K562 (cell line): ENCODE results near the gene NEDD4L. TPM values are rescaled to one million over a fixed set of nuclear protein-coding genes. Genes with fewer than 3 reads are reported as not detected.

ENCODE experiments used
- BRD4 ChIP-seq: fragments of 200-600 bp; sonication (generic); IDR thresholded peaks from 2 replicates; pipeline ENCODE4 v1.6.1; 2017; ENCODE audit warnings: inconsistent platforms
- CBFA2T2 ChIP-seq: fragments of 450-650 bp; conservative IDR thresholded peaks from 2 replicates; pipeline ENCODE4 v1.6.1; 2017; ENCODE audit warnings: mild to moderate bottlenecking
- FOXA3 ChIP-seq, 2 experiments: fragments of 450-650 bp in 1 of 2; sonication (generic) in 1 of 2; formaldehyde crosslinking; IDR thresholded peaks in 1 of 2; conservative IDR thresholded peaks in 1 of 2; 2 replicates each; pipeline versions ENCODE4 v1.4.0 to v1.8.0; 2020 to 2022; ENCODE audit warnings: mild to moderate bottlenecking in 2 of 2, missing genetic modification reagents in 1 of 2
- FOXJ2 ChIP-seq: fragments of 200-800 bp; sonication (Bioruptor generic); IDR thresholded peaks from 2 replicates; pipeline ENCODE4 v1.6.1; 2016; ENCODE audit warnings: missing genetic modification characterization, missing compliant biosample characterization
- HEY1 ChIP-seq: fragments of 250-450 bp; sonication (Bioruptor Pico); IDR thresholded peaks from 2 replicates; pipeline ENCODE4 v1.5.0; 2020; ENCODE audit warnings: mild to moderate bottlenecking, moderate library complexity, borderline replicate concordance
- HMBOX1 ChIP-seq: sonication (generic); IDR thresholded peaks from 2 replicates; pipeline ENCODE4 v1.6.1; 2016
- IRF9 ChIP-seq: fragments of 450-650 bp; IDR thresholded peaks from 2 replicates; pipeline ENCODE4 v1.6.1; 2016; ENCODE audit warnings: missing biosample characterization, missing genetic modification characterization
- KDM4B ChIP-seq, 2 experiments: fragments of 450-650 bp in 1 of 2; sonication (generic) in 1 of 2; IDR thresholded peaks; 2 replicates each; pipeline ENCODE4 v1.6.1; 2016 to 2017; ENCODE audit warnings: borderline replicate concordance in 2 of 2, antibody characterized with exemption in 1 of 2, low read depth in 1 of 2, mild to moderate bottlenecking in 1 of 2
- MTF1 ChIP-seq: fragments of 250-450 bp; sonication (Bioruptor Pico); IDR thresholded peaks from 2 replicates; pipeline ENCODE4 v1.9.0; 2021; ENCODE audit warnings: moderate library complexity, mild to moderate bottlenecking, inconsistent platforms, borderline replicate concordance
- NCOA2 ChIP-seq, 2 experiments: fragments of 450-650 bp; IDR thresholded peaks; 2 replicates each; pipeline ENCODE4 v1.6.1; 2018; ENCODE audit warnings: mild to moderate bottlenecking in 2 of 2, moderate library complexity in 1 of 2; ENCODE audit not compliant: partially characterized antibody in 2 of 2
- NCOR1 ChIP-seq: fragments of 450-650 bp; IDR thresholded peaks from 2 replicates; pipeline ENCODE4 v1.6.1; 2016; ENCODE audit warnings: mild to moderate bottlenecking, moderate library complexity
- NR2C2 ChIP-seq, 2 experiments: fragments of 200-800 bp in 1 of 2; sonication (Bioruptor generic) in 1 of 2; sonication (generic) in 1 of 2; formaldehyde crosslinking in 1 of 2; IDR thresholded peaks; 2 replicates each; pipeline versions ENCODE4 v1.6.1 to v1.8.0; 2016 to 2022; ENCODE audit warnings: mild to moderate bottlenecking in 1 of 2, missing compliant biosample characterization in 1 of 2, missing genetic modification characterization in 1 of 2, missing genetic modification reagents in 1 of 2
- NR4A1 ChIP-seq, 2 experiments: fragments of 250-450 bp in 1 of 2; fragments of 450-650 bp in 1 of 2; sonication (Bioruptor Pico) in 1 of 2; IDR thresholded peaks; 2 replicates each; pipeline versions ENCODE4 v1.4.0 to v1.6.1; 2016 to 2020; ENCODE audit warnings: mild to moderate bottlenecking in 2 of 2, missing compliant biosample characterization in 1 of 2, missing genetic modification characterization in 1 of 2, moderate library complexity in 1 of 2
- OTX1 ChIP-seq: fragments of 450-650 bp; formaldehyde crosslinking; IDR thresholded peaks from 2 replicates; pipeline ENCODE4 v1.4.0; 2022; ENCODE audit warnings: mild to moderate bottlenecking
- POLR2AphosphoS5 ChIP-seq: IDR thresholded peaks from 2 replicates; pipeline ENCODE4 v1.6.1; 2011; ENCODE audit warnings: mild to moderate bottlenecking, low read depth, low read length, moderate library complexity; ENCODE audit not compliant: control insufficient read depth, insufficient read depth
- RBM25 ChIP-seq: fragments of 200-400 bp; formaldehyde crosslinking; IDR thresholded peaks from 2 replicates; pipeline ENCODE4 v1.6.1; 2018; ENCODE audit warnings: low read length, low read depth, moderate library complexity; ENCODE audit not compliant: severe bottlenecking
- SMAD3 ChIP-seq: fragments of 450-650 bp; formaldehyde crosslinking; conservative IDR thresholded peaks from 2 replicates; pipeline ENCODE4 v1.4.0; 2020; ENCODE audit warnings: mild to moderate bottlenecking
- TAL1 ChIP-seq: fragments of 450-650 bp; IDR thresholded peaks from 2 replicates; pipeline ENCODE4 v1.6.1; 2016; ENCODE audit warnings: mild to moderate bottlenecking
- TCF3 ChIP-seq: sonication (generic); formaldehyde crosslinking; IDR thresholded peaks from 2 replicates; pipeline ENCODE4 v1.4.0; 2020; ENCODE audit warnings: mild to moderate bottlenecking, missing genetic modification reagents
- TFAM ChIP-seq: fragments of 250-450 bp; sonication (Bioruptor Pico); conservative IDR thresholded peaks from 2 replicates; pipeline ENCODE4 v1.5.0; 2021; ENCODE audit warnings: mild to moderate bottlenecking, moderate library complexity
- TRIM24 ChIP-seq, 2 experiments: fragments of 450-650 bp; IDR thresholded peaks; 2 replicates each; pipeline ENCODE4 v1.6.1; 2016
- XRCC5 ChIP-seq: fragments of 200-400 bp; formaldehyde crosslinking; IDR thresholded peaks from 2 replicates; pipeline ENCODE4 v1.6.1; 2017; ENCODE audit warnings: low read depth, mild to moderate bottlenecking, low read length
- ZFPM2 ChIP-seq: fragments of 250-450 bp; sonication (Bioruptor Pico); IDR thresholded peaks from 2 replicates; pipeline ENCODE4 v1.5.1; 2022; ENCODE audit warnings: mild to moderate bottlenecking
- ZNF174 ChIP-seq: fragments of 250-450 bp; sonication (Bioruptor Pico); IDR thresholded peaks from 2 replicates; pipeline ENCODE4 v1.4.0; 2020; ENCODE audit warnings: mild to moderate bottlenecking
- ZNF354B ChIP-seq: fragments of 250-450 bp; sonication (Bioruptor Pico); IDR thresholded peaks from 2 replicates; pipeline ENCODE4 v1.4.0; 2020
- ZSCAN29 ChIP-seq: fragments of 450-650 bp; IDR thresholded peaks from 2 replicates; pipeline ENCODE4 v1.6.1; 2017
- polyA plus RNA-seq, 8 experiments: library from polyadenylated mRNA; depleted of rRNA in 4 of 8; stranded (reverse) in 5 of 8; unstranded in 3 of 8; fragments of >200 nt; fragmentation: Nextera tagmentation in 2 of 8; fragmentation: Illumina TruSeq in 1 of 8; extraction: Ambion mirVana in 2 of 8; extraction: Trizol in 1 of 8; gene quantifications; 2 replicates each; pipeline versions ENCODE4 v1.2.1 to v1.2.3, GENCODE V29; 2011 to 2014; ENCODE audit warnings: inconsistent platforms in 1 of 8, missing spikeins in 1 of 8
- total RNA-seq, 7 experiments: library from RNA; depleted of rRNA in 6 of 7; stranded (reverse); fragments of >200 nt in 6 of 7; fragmentation: Illumina TruSeq in 2 of 7; extraction: Trizol in 2 of 7; gene quantifications; 2 replicates each; pipeline versions ENCODE4 v1.2.1 to v1.2.3, GENCODE V29; 2011 to 2021; ENCODE audit warnings: low replicate concordance in 1 of 7
- TF ChIP-seq, protein P1 (sequence below): IDR thresholded peaks from 2 replicates; pipeline ENCODE4 v1.6.1; 2012; ENCODE audit warnings: low read depth, low read length, improper control_type of control experiment, borderline replicate concordance

The NEDD4L gene
- total and polyA plus RNA-seq, 9 of the 15 experiments (the other 6 are each of a cell fraction or from before 2014, with no cell fraction given), result 8.1 to 33.4 (median 19.9) TPM

DNA sequence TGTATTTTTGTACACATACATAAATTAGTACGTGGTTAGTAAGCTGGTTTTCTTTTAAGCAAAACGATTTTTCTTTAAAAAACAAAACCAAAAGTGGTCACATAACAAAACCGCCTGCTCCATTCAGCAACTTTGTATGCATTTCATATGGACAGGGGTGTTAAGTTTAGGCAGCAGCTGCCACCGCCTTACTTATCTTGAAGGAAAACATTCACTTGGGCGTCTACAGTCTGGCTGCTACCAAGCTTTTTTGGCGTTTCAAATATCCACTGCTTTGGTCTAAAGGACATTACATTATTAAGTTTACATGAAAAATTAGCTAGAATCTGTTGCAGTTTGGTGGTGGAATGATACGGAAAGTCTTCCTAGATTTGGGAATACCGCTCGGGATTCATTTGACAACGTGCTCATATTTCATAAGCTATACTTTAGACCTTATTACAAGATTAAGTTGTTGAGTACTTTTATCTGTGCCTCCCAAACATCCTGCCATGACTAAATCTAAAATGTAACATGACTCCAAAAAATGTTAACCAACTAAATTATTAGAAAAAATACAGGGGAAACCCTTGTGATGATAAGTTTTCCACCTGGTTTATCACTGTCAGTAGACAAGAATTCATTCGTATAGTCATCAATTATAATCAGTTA, 214.8 kb downstream of the NEDD4L start (continued):
- TF ChIP-seq TFAM (CRISPR knock-in tag) (no peak), ZNF174 (CRISPR knock-in tag) (no peak), KDM4B (IDR thresholded peaks at IDR 0.05; ENCODE audit: borderline replicate concordance in 2 of 2, low read depth in 1 of 2) (no peak), NR2C2 (CRISPR knock-in tag; IDR thresholded peaks at IDR 0.05) (no peak), NR2C2 (tag; IDR thresholded peaks at IDR 0.05) (no peak), NCOR1 (peak; percentile 69), OTX1 (CRISPR knock-in tag) (no peak), SMAD3 (CRISPR knock-in tag) (no peak), FOXA3 (CRISPR knock-in tag; conservative IDR thresholded peaks at IDR 0.05 in 1 of 2, IDR thresholded peaks at IDR 0.05 in 1 of 2) (no peak), TRIM24 (IDR thresholded peaks at IDR 0.05) (peak in 1 of 2 experiments; percentile 23; a peak in 1 of 4 replicates), ZFPM2 (no peak), NCOA2 (IDR thresholded peaks at IDR 0.05; ENCODE audit: partially characterized antibody in 2 of 2) (no peak), TAL1 (peak; percentile 70), FOXJ2 (tag) (no peak), TCF3 (CRISPR knock-in tag) (peak; percentile 66), RBM25 (no peak), MTF1 (CRISPR knock-in tag) (no peak), HMBOX1 (peak; percentile 61), NR4A1 (CRISPR knock-in tag; IDR thresholded peaks at IDR 0.05) (no peak), NR4A1 (tag; IDR thresholded peaks at IDR 0.05) (no peak), CBFA2T2 (peak; percentile 71), ZNF354B (CRISPR knock-in tag) (peak; percentile 50; the same call in 1 of the 2 replicates), BRD4 (no peak), ZSCAN29 (no peak), XRCC5 (no peak), IRF9 (no peak), POLR2AphosphoS5 (0 out of 2 replicates have a peak, but pooled peaks have one; percentile 42), HEY1 (CRISPR knock-in tag) (no peak)
- TF ChIP-seq, protein P1, sequence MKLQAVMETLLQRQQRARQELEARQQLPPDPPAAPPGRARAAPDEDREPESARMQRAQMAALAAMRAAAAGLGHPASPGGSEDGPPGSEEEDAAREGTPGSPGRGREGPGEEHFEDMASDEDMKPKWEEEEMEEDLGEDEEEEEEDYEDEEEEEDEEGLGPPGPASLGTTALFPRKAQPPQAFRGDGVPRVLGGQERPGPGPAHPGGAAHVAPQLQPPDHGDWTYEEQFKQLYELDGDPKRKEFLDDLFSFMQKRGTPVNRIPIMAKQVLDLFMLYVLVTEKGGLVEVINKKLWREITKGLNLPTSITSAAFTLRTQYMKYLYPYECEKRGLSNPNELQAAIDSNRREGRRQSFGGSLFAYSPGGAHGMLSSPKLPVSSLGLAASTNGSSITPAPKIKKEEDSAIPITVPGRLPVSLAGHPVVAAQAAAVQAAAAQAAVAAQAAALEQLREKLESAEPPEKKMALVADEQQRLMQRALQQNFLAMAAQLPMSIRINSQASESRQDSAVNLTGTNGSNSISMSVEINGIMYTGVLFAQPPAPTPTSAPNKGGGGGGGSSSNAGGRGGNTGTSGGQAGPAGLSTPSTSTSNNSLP, result peak; percentile 42; the same call in 1 of the 2 replicates
